ENCODE results near the gene ELAC2. TPM values are rescaled to one million over a fixed set of nuclear protein-coding genes. Genes with fewer than 3 reads are reported as not detected.

Gene ELAC2
- total RNA-seq, 1 experiment from 2014 or later: 84.5 TPM

- Histone ChIP-seq H3K4me1 (ENCODE audit: control insufficient read depth in 1 of 2, insufficient read depth in 2 of 2, low read length in 2 of 2) (no peaks in the 10 kb centered on the region), H3K4me3 (replicated peaks in 1 of 2; ENCODE audit: low read depth in 1 of 2, low read length in 2 of 2) (no peak overlapping the region), H3K9ac (ENCODE audit: low read length) (no peak overlapping the region), H3K27me3 (ENCODE audit: insufficient read depth, low read length) (peaks cover 8% of the 10 kb centered on the region; the same call in 1 of the 2 replicates), H3K36me3 (ENCODE audit: control insufficient read depth in 1 of 2, insufficient read depth in 2 of 2, low read length in 2 of 2) (no peaks in the 10 kb centered on the region), H3K27ac (ENCODE audit: low read depth, low read length) (no peak overlapping the region), H3K4me2 (ENCODE audit: low read length) (no peak overlapping the region), H2AFZ (ENCODE audit: low read depth, low read length, poor library complexity, severe bottlenecking) (no peak overlapping the region), H3K79me2 (ENCODE audit: insufficient read depth, low read length) (no peaks in the 10 kb centered on the region), H3K9me3 (ENCODE audit: control insufficient read depth in 1 of 2, insufficient read depth in 1 of 2, low read depth in 1 of 2, low read length in 2 of 2) (no peaks in the 10 kb centered on the region), H3K9me2 (ENCODE audit: insufficient read depth) (no peaks in the 10 kb centered on the region), H4K20me1 (ENCODE audit: insufficient read depth) (no peaks in the 10 kb centered on the region)
- intact Hi-C loops (cut with micrococcal nuclease): no loop called here
- no peak for ATAC-seq
- CTCF ChIA-PET: interaction anchor here (2.5 kb wide), 1 partner anchor 9 kb away, joined by 11 read pairs; no protein-coding TSS in a partner anchor
- TF ChIP-seq ZBTB33 (IDR thresholded peaks at IDR 0.05; ENCODE audit: extremely low read depth, insufficient replicate concordance, low read length) (no peak), REST (IDR thresholded peaks at IDR 0.05; ENCODE audit: low read depth) (no peak), SIN3A (IDR thresholded peaks at IDR 0.05; ENCODE audit: low read depth) (no peak), CTCF (IDR thresholded peaks at IDR 0.05 in 2 of 3, conservative IDR thresholded peaks at IDR 0.05 in 1 of 3; ENCODE audit: borderline replicate concordance in 1 of 3, insufficient read depth in 1 of 3, low read depth in 2 of 3, low read length in 2 of 3) (no peak), EGR1 (IDR thresholded peaks at IDR 0.05; ENCODE audit: low read depth) (no peak), YY1 (IDR thresholded peaks at IDR 0.05; ENCODE audit: extremely low read depth, insufficient replicate concordance, low read depth, low read length) (no peak), FOSL1 (IDR thresholded peaks at IDR 0.05; ENCODE audit: low read depth) (no peak), POLR2A (IDR thresholded peaks at IDR 0.05; ENCODE audit: borderline replicate concordance, extremely low read depth, insufficient read depth, insufficient read length) (no peak), SRF (IDR thresholded peaks at IDR 0.05; ENCODE audit: low read depth) (no peak), ATF3 (IDR thresholded peaks at IDR 0.05) (no peak), RAD21 (IDR thresholded peaks at IDR 0.05; ENCODE audit: low read depth) (no peak), CEBPB (IDR thresholded peaks at IDR 0.05; ENCODE audit: low read depth) (no peak), ZNF274 (IDR thresholded peaks at IDR 0.05; ENCODE audit: low read depth, low read length) (no peak), EZH2 (IDR thresholded peaks at IDR 0.05) (no peak), SP1 (IDR thresholded peaks at IDR 0.05; ENCODE audit: low read depth) (no peak), EZH2phosphoT487 (IDR thresholded peaks at IDR 0.05; ENCODE audit: borderline replicate concordance) (no peak)
- DNase-seq (ENCODE audit: low read depth, low spot score): no peak
- POLR2A ChIA-PET: no interaction called here
- BruUV-seq (replicated peaks): no TSS peak
- RAD21 ChIA-PET (ENCODE audit: low non-redundant PET in 1 of 2, low total read pairs in 2 of 2, uncharacterized antibody in 2 of 2, unreplicated experiment in 2 of 2): no interaction called here
Measured at GRCh38 chr17:13038931-13039665, 21.3 kb upstream of the ELAC2 start.

Measured in HCT116 (cell line).